OCI-LY1 (cell line): ENCODE results near the gene FAM184A.

Experiments used
- EZH2 ChIP-seq: fragments of 200-600 bp; sonication (generic), shearing (Covaris generic); IDR thresholded peaks from 2 replicates; pipeline ENCODE4 v1.8.0; 2017; ENCODE audit warnings: borderline replicate concordance, mixed run types, mild to moderate bottlenecking, antibody characterized with exemption, low read length, moderate library complexity, mixed read lengths
- TF ChIP-seq, protein P1 (sequence below): fragments of 200-600 bp; sonication (generic), shearing (Covaris generic); IDR thresholded peaks from 2 replicates; pipeline ENCODE4 v1.5.1; 2017; ENCODE audit warnings: mild to moderate bottlenecking, antibody characterized with exemption, low read length, moderate library complexity, mixed read lengths

DNA sequence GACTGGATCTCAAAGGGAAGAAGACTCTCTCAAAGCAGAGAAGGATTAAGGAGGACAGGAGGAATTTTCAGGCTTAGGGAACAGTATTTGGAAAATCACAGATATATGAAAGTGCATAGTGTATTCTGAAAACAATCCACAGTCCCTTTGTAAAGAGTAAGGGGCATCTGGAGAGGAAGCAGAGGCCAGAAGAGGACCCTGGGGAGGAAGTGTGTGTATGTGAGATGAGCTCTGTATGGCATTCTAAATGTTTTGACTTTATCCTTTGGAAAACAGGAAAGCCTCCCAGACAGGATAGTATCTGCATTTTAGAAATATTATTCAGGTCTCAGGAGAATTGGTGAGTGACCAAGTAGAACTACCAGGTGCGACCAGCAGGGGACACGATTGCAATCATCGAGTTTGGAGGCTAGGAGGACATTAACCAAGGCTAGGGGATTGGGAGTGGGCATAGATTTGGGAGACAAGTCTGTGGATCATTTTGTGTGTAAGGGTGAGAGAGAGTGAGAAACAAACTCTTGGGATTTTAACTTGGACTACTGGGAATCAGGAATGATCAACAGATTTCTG is 38.3 kb upstream of the FAM184A start:
- TF ChIP-seq, protein P1, sequence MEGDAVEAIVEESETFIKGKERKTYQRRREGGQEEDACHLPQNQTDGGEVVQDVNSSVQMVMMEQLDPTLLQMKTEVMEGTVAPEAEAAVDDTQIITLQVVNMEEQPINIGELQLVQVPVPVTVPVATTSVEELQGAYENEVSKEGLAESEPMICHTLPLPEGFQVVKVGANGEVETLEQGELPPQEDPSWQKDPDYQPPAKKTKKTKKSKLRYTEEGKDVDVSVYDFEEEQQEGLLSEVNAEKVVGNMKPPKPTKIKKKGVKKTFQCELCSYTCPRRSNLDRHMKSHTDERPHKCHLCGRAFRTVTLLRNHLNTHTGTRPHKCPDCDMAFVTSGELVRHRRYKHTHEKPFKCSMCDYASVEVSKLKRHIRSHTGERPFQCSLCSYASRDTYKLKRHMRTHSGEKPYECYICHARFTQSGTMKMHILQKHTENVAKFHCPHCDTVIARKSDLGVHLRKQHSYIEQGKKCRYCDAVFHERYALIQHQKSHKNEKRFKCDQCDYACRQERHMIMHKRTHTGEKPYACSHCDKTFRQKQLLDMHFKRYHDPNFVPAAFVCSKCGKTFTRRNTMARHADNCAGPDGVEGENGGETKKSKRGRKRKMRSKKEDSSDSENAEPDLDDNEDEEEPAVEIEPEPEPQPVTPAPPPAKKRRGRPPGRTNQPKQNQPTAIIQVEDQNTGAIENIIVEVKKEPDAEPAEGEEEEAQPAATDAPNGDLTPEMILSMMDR, result peak; percentile 35; the same call in 1 of the 2 replicates
- TF ChIP-seq EZH2, result no peak
